ENCODE data around the gene SORCS2. TPM values are rescaled to one million over a fixed set of nuclear protein-coding genes. Genes with fewer than 3 reads are reported as not detected.

The SORCS2 gene
- total and polyA plus RNA-seq, 2 of the 13 experiments (the other 11 are each of a cell fraction or from before 2014, with no cell fraction given) = 0.82 to 1.0 TPM

DNA sequence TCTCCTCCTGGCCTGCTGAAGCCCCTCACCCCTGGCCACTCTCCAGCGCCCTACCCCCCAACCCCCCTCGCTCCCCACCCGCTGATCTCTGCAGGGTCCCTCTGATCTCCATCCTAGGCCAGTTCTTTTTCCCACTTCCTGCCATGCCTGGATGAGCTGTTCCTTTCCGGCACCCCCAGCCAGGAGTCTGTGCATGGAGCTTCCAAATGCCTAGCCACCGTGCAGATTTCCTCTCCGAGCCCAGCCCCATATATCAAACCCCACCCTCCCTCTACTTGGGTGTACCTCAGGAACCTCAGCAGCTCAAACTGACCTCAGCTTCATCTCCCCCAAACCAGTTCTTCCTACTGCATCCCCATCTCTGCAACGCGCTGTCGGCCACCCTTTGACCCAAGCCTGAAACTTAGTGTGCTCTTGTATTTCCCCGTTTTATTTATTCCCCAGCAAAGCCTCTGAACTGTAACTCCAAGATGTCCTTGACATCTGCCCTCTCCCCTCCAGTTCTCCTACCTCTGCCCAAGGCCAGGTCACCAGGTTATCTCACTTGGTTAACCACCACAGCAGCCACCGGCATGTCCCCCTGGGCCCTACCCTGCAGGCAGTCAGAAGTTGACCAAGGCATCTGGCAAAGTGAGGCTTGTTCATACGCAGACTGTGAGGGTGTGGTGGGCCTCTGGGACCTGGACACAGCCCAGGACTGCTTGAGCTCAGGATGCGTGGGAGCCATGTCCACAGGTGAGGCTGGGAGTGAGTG lies 437.3 kb downstream of the SORCS2 start (continued):
- TF ChIP-seq, protein P1, sequence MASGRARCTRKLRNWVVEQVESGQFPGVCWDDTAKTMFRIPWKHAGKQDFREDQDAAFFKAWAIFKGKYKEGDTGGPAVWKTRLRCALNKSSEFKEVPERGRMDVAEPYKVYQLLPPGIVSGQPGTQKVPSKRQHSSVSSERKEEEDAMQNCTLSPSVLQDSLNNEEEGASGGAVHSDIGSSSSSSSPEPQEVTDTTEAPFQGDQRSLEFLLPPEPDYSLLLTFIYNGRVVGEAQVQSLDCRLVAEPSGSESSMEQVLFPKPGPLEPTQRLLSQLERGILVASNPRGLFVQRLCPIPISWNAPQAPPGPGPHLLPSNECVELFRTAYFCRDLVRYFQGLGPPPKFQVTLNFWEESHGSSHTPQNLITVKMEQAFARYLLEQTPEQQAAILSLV (CRISPR knock-in tag; IDR thresholded peaks at IDR 0.05; ENCODE audit: borderline replicate concordance) = no peak
- TF ChIP-seq SRF (IDR thresholded peaks at IDR 0.05; ENCODE audit: low read depth, low read length) (no peak), NFIC (IDR thresholded peaks at IDR 0.05; ENCODE audit: low read length) (peak; percentile 53; the same call in 1 of the 2 replicates), ZC3H4 (CRISPR knock-in tag; IDR thresholded peaks at IDR 0.05; ENCODE audit: borderline replicate concordance) (no peak), ZKSCAN5 (CRISPR knock-in tag; IDR thresholded peaks at IDR 0.05) (no peak), EED (CRISPR knock-in tag; IDR thresholded peaks at IDR 0.05) (no peak), CBFB (CRISPR knock-in tag; IDR thresholded peaks at IDR 0.05) (peak; percentile 64; the same call in 1 of the 2 replicates), SNAPC2 (CRISPR knock-in tag; IDR thresholded peaks at IDR 0.05) (no peak), ZBTB20 (CRISPR knock-in tag; IDR thresholded peaks at IDR 0.05; ENCODE audit: borderline replicate concordance, low read depth) (no peak), HNRNPUL1 (IDR thresholded peaks at IDR 0.05; ENCODE audit: low read depth, low read length) (no peak), SP1 (IDR thresholded peaks at IDR 0.05) (no peak), SP1 (CRISPR knock-in tag; IDR thresholded peaks at IDR 0.05) (no peak), ELF1 (CRISPR knock-in tag; IDR thresholded peaks at IDR 0.05) (no peak), ZNF263 (CRISPR knock-in tag; IDR thresholded peaks at IDR 0.05) (no peak), ELF3 (CRISPR knock-in tag; IDR thresholded peaks at IDR 0.05) (0 out of 2 replicates have a peak, but pooled peaks have one; percentile 19), ZFP36L2 (CRISPR knock-in tag; IDR thresholded peaks at IDR 0.05) (no peak), SAP130 (CRISPR knock-in tag; IDR thresholded peaks at IDR 0.05; ENCODE audit: low read depth) (peak; percentile 52; the same call in 1 of the 2 replicates), STAG1 (CRISPR knock-in tag; IDR thresholded peaks at IDR 0.05) (no peak), ZNF7 (CRISPR knock-in tag; IDR thresholded peaks at IDR 0.05) (no peak), SALL1 (CRISPR knock-in tag; IDR thresholded peaks at IDR 0.05) (peak; percentile 78)
- TF ChIP-seq, protein P2, sequence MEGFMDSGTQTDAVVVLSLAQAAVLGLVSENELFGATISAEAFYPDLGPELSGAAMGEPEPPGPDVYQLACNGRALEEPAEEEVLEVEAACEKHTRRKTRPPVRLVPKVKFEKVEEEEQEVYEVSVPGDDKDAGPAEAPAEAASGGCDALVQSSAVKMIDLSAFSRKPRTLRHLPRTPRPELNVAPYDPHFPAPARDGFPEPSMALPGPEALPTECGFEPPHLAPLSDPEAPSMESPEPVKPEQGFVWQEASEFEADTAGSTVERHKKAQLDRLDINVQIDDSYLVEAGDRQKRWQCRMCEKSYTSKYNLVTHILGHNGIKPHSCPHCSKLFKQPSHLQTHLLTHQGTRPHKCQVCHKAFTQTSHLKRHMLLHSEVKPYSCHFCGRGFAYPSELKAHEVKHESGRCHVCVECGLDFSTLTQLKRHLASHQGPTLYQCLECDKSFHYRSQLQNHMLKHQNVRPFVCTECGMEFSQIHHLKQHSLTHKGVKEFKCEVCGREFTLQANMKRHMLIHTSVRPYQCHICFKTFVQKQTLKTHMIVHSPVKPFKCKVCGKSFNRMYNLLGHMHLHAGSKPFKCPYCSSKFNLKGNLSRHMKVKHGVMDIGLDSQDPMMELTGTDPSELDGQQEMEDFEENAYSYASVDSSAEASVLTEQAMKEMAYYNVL (CRISPR knock-in tag; IDR thresholded peaks at IDR 0.05; ENCODE audit: borderline replicate concordance) = no peak
- TF ChIP-seq, protein P3, sequence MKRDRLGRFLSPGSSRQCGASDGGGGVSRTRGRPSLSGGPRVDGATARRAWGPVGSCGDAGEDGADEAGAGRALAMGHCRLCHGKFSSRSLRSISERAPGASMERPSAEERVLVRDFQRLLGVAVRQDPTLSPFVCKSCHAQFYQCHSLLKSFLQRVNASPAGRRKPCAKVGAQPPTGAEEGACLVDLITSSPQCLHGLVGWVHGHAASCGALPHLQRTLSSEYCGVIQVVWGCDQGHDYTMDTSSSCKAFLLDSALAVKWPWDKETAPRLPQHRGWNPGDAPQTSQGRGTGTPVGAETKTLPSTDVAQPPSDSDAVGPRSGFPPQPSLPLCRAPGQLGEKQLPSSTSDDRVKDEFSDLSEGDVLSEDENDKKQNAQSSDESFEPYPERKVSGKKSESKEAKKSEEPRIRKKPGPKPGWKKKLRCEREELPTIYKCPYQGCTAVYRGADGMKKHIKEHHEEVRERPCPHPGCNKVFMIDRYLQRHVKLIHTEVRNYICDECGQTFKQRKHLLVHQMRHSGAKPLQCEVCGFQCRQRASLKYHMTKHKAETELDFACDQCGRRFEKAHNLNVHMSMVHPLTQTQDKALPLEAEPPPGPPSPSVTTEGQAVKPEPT (CRISPR knock-in tag; IDR thresholded peaks at IDR 0.05; ENCODE audit: low read depth) = no peak
